OCI-LY1 (cell line): ENCODE results near the gene UBE2H.
"Not testable (repeated sequence)": the region's sequence is repeated elsewhere in the genome, so short reads cannot be mapped to it uniquely, and the experiment has no call there.

Experiments used
- H2AFZ ChIP-seq: fragments of 200-600 bp; sonication (generic), shearing (Covaris generic); 2 replicates; pipeline ENCODE4 v1.6.0; 2014; ENCODE audit warnings: antibody characterized with exemption, mild to moderate bottlenecking, low read length
- H3F3A ChIP-seq: fragments of 200-600 bp; sonication (generic), shearing (Covaris generic); 2 replicates; pipeline ENCODE4 v1.6.0; 2014; ENCODE audit warnings: mild to moderate bottlenecking, antibody characterized with exemption, low read length, moderate library complexity; ENCODE audit not compliant: insufficient read depth
- H3K27ac ChIP-seq: fragments of 200-600 bp; sonication (generic); 2 replicates; pipeline ENCODE4 v1.5.1; 2014; ENCODE audit warnings: low read length, mixed run types, mild to moderate bottlenecking, low read depth; ENCODE audit not compliant: poor library complexity, severe bottlenecking
- H3K27me3 ChIP-seq: fragments of 200-600 bp; sonication (generic); 2 replicates; pipeline ENCODE4 v1.6.0; 2014; ENCODE audit warnings: antibody characterized with exemption, mild to moderate bottlenecking, low read length, moderate library complexity; ENCODE audit not compliant: insufficient read depth
- H3K36me3 ChIP-seq: fragments of 200-600 bp; sonication (generic); 2 replicates; pipeline ENCODE4 v1.6.1; 2014; ENCODE audit warnings: mild to moderate bottlenecking, antibody characterized with exemption, low read length, moderate library complexity, mixed read lengths; ENCODE audit not compliant: insufficient read depth
- H3K4me1 ChIP-seq: fragments of 200-600 bp; sonication (generic); 2 replicates; pipeline ENCODE4 v1.5.1; 2014; ENCODE audit warnings: mild to moderate bottlenecking, low read length, moderate library complexity; ENCODE audit not compliant: insufficient read depth, severe bottlenecking
- H3K4me2 ChIP-seq: fragments of 200-600 bp; sonication (generic), shearing (Covaris generic); 2 replicates; pipeline ENCODE4 v1.6.1; 2014; ENCODE audit warnings: low read length
- H3K4me3 ChIP-seq: fragments of 200-600 bp; sonication (generic); 2 replicates; pipeline ENCODE4 v1.5.1; 2014; ENCODE audit warnings: low read length, low read depth, mild to moderate bottlenecking, mixed read lengths; ENCODE audit not compliant: poor library complexity, severe bottlenecking
- H3K79me2 ChIP-seq: fragments of 200-600 bp; shearing (Covaris generic); 2 replicates; pipeline ENCODE4 v1.6.1; 2016; ENCODE audit warnings: mixed run types, low read length, mixed read lengths; ENCODE audit not compliant: insufficient read depth
- H3K9ac ChIP-seq: fragments of 200-600 bp; sonication (generic), shearing (Covaris generic); 2 replicates; pipeline ENCODE4 v1.6.1; 2014; ENCODE audit warnings: mild to moderate bottlenecking, low read length, mixed read lengths
- H3K9me2 ChIP-seq: fragments of 200-600 bp; sonication (generic), shearing (Covaris generic); 2 replicates; pipeline ENCODE4 v1.6.1; 2014; ENCODE audit warnings: low read depth, mild to moderate bottlenecking, low read length, mixed read lengths
- H3K9me3 ChIP-seq: fragments of 200-600 bp; shearing (Covaris generic); 2 replicates; pipeline ENCODE4 v1.6.1; 2014; ENCODE audit warnings: low read length, mixed read lengths
- H4K20me1 ChIP-seq: fragments of 200-600 bp; sonication (generic), shearing (Covaris generic); 2 replicates; pipeline ENCODE4 v1.6.0; 2016; ENCODE audit warnings: mild to moderate bottlenecking, low read length; ENCODE audit not compliant: insufficient read depth
- CTCF ChIP-seq: fragments of 200-600 bp; sonication (generic), shearing (Covaris generic); IDR thresholded peaks from 2 replicates; pipeline ENCODE4 v1.5.1; 2017; ENCODE audit warnings: mild to moderate bottlenecking, antibody characterized with exemption, low read length, moderate library complexity, mixed read lengths
- EZH2 ChIP-seq: fragments of 200-600 bp; sonication (generic), shearing (Covaris generic); IDR thresholded peaks from 2 replicates; pipeline ENCODE4 v1.8.0; 2017; ENCODE audit warnings: borderline replicate concordance, mixed run types, mild to moderate bottlenecking, antibody characterized with exemption, low read length, moderate library complexity, mixed read lengths

The UBE2H gene

DNA sequence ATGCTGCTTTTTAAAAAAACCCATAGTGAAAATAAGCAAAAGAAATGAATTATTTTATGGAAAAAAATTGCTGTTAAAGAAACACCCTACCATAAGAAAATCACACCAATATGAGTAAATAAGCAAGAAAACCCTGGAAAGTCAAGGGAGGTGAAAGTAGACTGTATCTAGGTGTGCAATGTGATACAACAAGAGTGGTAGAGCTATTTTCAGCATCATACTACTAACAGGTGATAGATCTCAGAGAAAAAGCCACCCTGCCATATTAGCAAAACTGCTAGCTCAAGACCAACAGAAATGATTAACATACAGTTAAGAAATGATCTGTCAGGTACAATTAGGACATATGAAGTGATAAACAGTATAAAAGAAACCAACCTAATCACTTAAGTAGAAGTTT lies 54.8 kb downstream of the UBE2H start:
- peak overlapping the region; percentile 34 for H3K4me2 ChIP-seq
- no peaks in the 10 kb centered on the region for H3K9me3 ChIP-seq
- peaks cover 61% of the 10 kb centered on the region for H3K4me1 ChIP-seq
- H3K4me3 ChIP-seq, result no peak overlapping the region
- no peaks in the 10 kb centered on the region for H4K20me1 ChIP-seq
- TF ChIP-seq CTCF (no peak), EZH2 (no peak)
- H3F3A ChIP-seq, result no peaks in the 10 kb centered on the region
- H3K36me3 ChIP-seq, result peaks cover 75% of the 10 kb centered on the region
- H3K27ac ChIP-seq, result peak overlapping the region; percentile 44
- no peak overlapping the region for H2AFZ ChIP-seq
- peaks cover 64% of the 10 kb centered on the region for H3K79me2 ChIP-seq
- H3K9me2 ChIP-seq, result no peaks in the 10 kb centered on the region
- H3K27me3 ChIP-seq, result no peaks in the 10 kb centered on the region
- peak overlapping the region; percentile 9; the same call in 1 of the 2 replicates for H3K9ac ChIP-seq

- Histone ChIP-seq H3K4me1 (peaks cover 54% of the 10 kb centered on the region), H3K27ac (peak overlapping the region; percentile 44), H3K9me2 (no peaks in the 10 kb centered on the region), H3K27me3 (no peaks in the 10 kb centered on the region), H3K79me2 (peaks cover 63% of the 10 kb centered on the region), H3F3A (no peaks in the 10 kb centered on the region), H3K4me3 (no peak overlapping the region), H2AFZ (no peak overlapping the region), H3K9ac (no peak overlapping the region), H4K20me1 (no peaks in the 10 kb centered on the region), H3K4me2 (no peak overlapping the region), H3K9me3 (no peaks in the 10 kb centered on the region), H3K36me3 (peaks cover 72% of the 10 kb centered on the region)
- TF ChIP-seq CTCF, result no peak
- TF ChIP-seq EZH2, result no peak
These were observed 56.0 kb downstream of the UBE2H start for GRCh38 chr7:129896568-129897382.

- not testable (repeated sequence) for H3F3A ChIP-seq, H3K9me2 ChIP-seq, H3K4me3 ChIP-seq, H3K9ac ChIP-seq, H3K27ac ChIP-seq, H3K4me2 ChIP-seq, H3K9me3 ChIP-seq, H3K27me3 ChIP-seq, H4K20me1 ChIP-seq, H2AFZ ChIP-seq
- Histone ChIP-seq H3K79me2 (peaks cover 63% of the 10 kb centered on the region), H3K36me3 (peaks cover 69% of the 10 kb centered on the region), H3K4me1 (peaks cover 44% of the 10 kb centered on the region)
These were observed 58.6 kb downstream of the UBE2H start for GRCh38 chr7:129894184-129894583.

- H3F3A ChIP-seq, result no peaks in the 10 kb centered on the region
- no peak overlapping the region for H3K4me3 ChIP-seq
- no peaks in the 10 kb centered on the region for H3K27me3 ChIP-seq
- peaks cover 58% of the 10 kb centered on the region for H3K79me2 ChIP-seq
- no peak overlapping the region for H3K9ac ChIP-seq
- H3K36me3 ChIP-seq, result peaks cover 64% of the 10 kb centered on the region
- no peaks in the 10 kb centered on the region for H3K9me3 ChIP-seq
- no peaks in the 10 kb centered on the region for H3K9me2 ChIP-seq
- no peak overlapping the region for H2AFZ ChIP-seq
- peaks cover 4% of the 10 kb centered on the region for H3K4me1 ChIP-seq
- H3K27ac ChIP-seq, result no peak overlapping the region
- H4K20me1 ChIP-seq, result no peaks in the 10 kb centered on the region
- no peak overlapping the region for H3K4me2 ChIP-seq
- TF ChIP-seq EZH2, result no peak
- no peak for TF ChIP-seq CTCF
These were observed 62.7 kb downstream of the UBE2H start for GRCh38 chr7:129890090-129890489.
